CD14-positive monocyte (primary cell): ENCODE results near the gene NEK6. TPM values are rescaled to one million over a fixed set of nuclear protein-coding genes. Genes with fewer than 3 reads are reported as not detected.
A peak's percentile ranks its signal among the peaks of the same experiment; 100 is the strongest.
"Not testable (repeated sequence)": the region's sequence is repeated elsewhere in the genome, so short reads cannot be mapped to it uniquely, and the experiment has no call there.

Experiments
- DNase-seq, 3 donors: peaks; one replicate each; pipeline ENCODE4 v3.0.0-alpha.2; 2011 to 2022
- H2AFZ ChIP-seq: 2 replicates; pipeline ENCODE4 v1.6.0; 2012; ENCODE audit warnings: mild to moderate bottlenecking, low read depth, low read length, inconsistent platforms; ENCODE audit not compliant: insufficient read depth, poor library complexity, severe bottlenecking
- H3K27ac ChIP-seq, 2 donors: 1 replicate in 1 of 2; 2 replicates in 1 of 2; pipeline ENCODE4 v1.5.1; 2012 to 2013; ENCODE audit warnings: low read length in 2 of 2, control low read depth in 1 of 2, inconsistent platforms in 1 of 2, low read depth in 1 of 2, mild to moderate bottlenecking in 1 of 2
- H3K27me3 ChIP-seq, 2 donors: one replicate each; pipeline versions ENCODE4 v1.6.0 to v1.6.1; 2011 to 2013; ENCODE audit warnings: low read length in 2 of 2; ENCODE audit not compliant: control insufficient read depth in 2 of 2, insufficient read depth in 2 of 2
- H3K36me3 ChIP-seq, 2 donors: replicated peaks in 1 of 2; 1 replicate in 1 of 2; 2 replicates in 1 of 2; pipeline versions ENCODE4 v1.5.1 to v1.6.1; 2012 to 2013; ENCODE audit warnings: low read length in 2 of 2, control low read depth in 1 of 2, inconsistent platforms in 1 of 2, mild to moderate bottlenecking in 1 of 2; ENCODE audit not compliant: insufficient read depth in 2 of 2, control insufficient read depth in 1 of 2
- H3K4me1 ChIP-seq, 2 donors: 1 replicate in 1 of 2; 2 replicates in 1 of 2; pipeline versions ENCODE4 v1.5.1 to v1.6.1; 2012 to 2013; ENCODE audit warnings: low read length in 2 of 2, control low read depth in 1 of 2, inconsistent platforms in 1 of 2, mild to moderate bottlenecking in 1 of 2, moderate library complexity in 1 of 2; ENCODE audit not compliant: insufficient read depth in 2 of 2, control insufficient read depth in 1 of 2
- H3K4me2 ChIP-seq: replicated peaks from 2 replicates; pipeline ENCODE3; 2012; ENCODE audit warnings: low read length, moderate library complexity, mild to moderate bottlenecking; ENCODE audit not compliant: poor library complexity, severe bottlenecking; ENCODE audit errors: extremely low read depth
- H3K4me3 ChIP-seq, 3 experiments: fragments of 200-600 bp in 1 of 3; sonication (generic) in 1 of 3; replicated peaks in 1 of 3; 1 replicate in 2 of 3; 2 replicates in 1 of 3; pipeline ENCODE4 v1.5.1; 2011 to 2013; ENCODE audit warnings: low read length in 3 of 3, mild to moderate bottlenecking in 3 of 3, control low read depth in 2 of 3, low read depth in 2 of 3, inconsistent platforms in 1 of 3, moderate library complexity in 1 of 3
- H3K79me2 ChIP-seq: 2 replicates; pipeline ENCODE4 v1.6.0; 2012; ENCODE audit warnings: mild to moderate bottlenecking, control low read depth, inconsistent platforms, low read length, moderate library complexity; ENCODE audit not compliant: insufficient read depth
- H3K9ac ChIP-seq: 2 replicates; pipeline ENCODE4 v1.6.0; 2017; ENCODE audit warnings: low read length, mild to moderate bottlenecking; ENCODE audit not compliant: insufficient read depth, poor library complexity, severe bottlenecking
- H3K9me3 ChIP-seq, 2 donors: replicated peaks in 1 of 2; 1 replicate in 1 of 2; 2 replicates in 1 of 2; pipeline versions ENCODE4 v1.5.1 to v1.6.1; 2012 to 2013; ENCODE audit warnings: low read length in 2 of 2, control low read depth in 1 of 2; ENCODE audit not compliant: control insufficient read depth in 1 of 2, insufficient read depth in 1 of 2
- H4K20me1 ChIP-seq: 2 replicates; pipeline ENCODE4 v1.6.0; 2012; ENCODE audit warnings: mild to moderate bottlenecking, low read length, control low read depth, moderate library complexity; ENCODE audit not compliant: insufficient read depth
- H3K27ac Mint-ChIP-seq, 7 donors: one replicate each; pipeline ENCODE4 v1.8.0; 2020; ENCODE audit warnings: mild to moderate bottlenecking in 7 of 7, mixed read lengths in 7 of 7, moderate library complexity in 6 of 7, inconsistent platforms in 2 of 7
- H3K27me3 Mint-ChIP-seq, 3 donors: one replicate each; pipeline ENCODE4 v1.8.0; 2021 to 2022; ENCODE audit warnings: low read depth in 3 of 3, mild to moderate bottlenecking in 3 of 3, mixed read lengths in 3 of 3, moderate library complexity in 3 of 3, inconsistent platforms in 1 of 3
- H3K36me3 Mint-ChIP-seq, 2 donors: one replicate each; pipeline ENCODE4 v1.8.0; 2020; ENCODE audit warnings: mixed read lengths in 2 of 2, inconsistent platforms in 1 of 2, mild to moderate bottlenecking in 1 of 2
- H3K4me1 Mint-ChIP-seq: one replicate; pipeline ENCODE4 v1.8.0; 2020; ENCODE audit warnings: mild to moderate bottlenecking, mixed read lengths
- H3K4me3 Mint-ChIP-seq, 2 donors: one replicate each; pipeline ENCODE4 v1.8.0; 2020; ENCODE audit warnings: mild to moderate bottlenecking in 2 of 2, mixed read lengths in 2 of 2, moderate library complexity in 1 of 2
- H3K9me3 Mint-ChIP-seq, 7 donors: one replicate each; pipeline ENCODE4 v1.8.0; 2020 to 2022; ENCODE audit warnings: mixed read lengths in 7 of 7, mild to moderate bottlenecking in 6 of 7, moderate library complexity in 6 of 7, inconsistent platforms in 2 of 7
- CTCF ChIP-seq: fragments of 200-600 bp; IDR thresholded peaks from one replicate; pipeline ENCODE4 v1.8.0; 2022; ENCODE audit warnings: antibody characterized with exemption, mild to moderate bottlenecking
- WGBS: methylation state at CpG from one replicate; pipeline ENCODE4 v1.1.5; 2013; ENCODE audit warnings: missing lambda C conversion rate; ENCODE audit not compliant: insufficient coverage; 5-methylcytosine and 5-hydroxymethylcytosine counted together
- intact Hi-C, 2 donors: fragments of 100-400 bp; cut with micrococcal nuclease; formaldehyde crosslinking; loops; one replicate each; pipeline versions ENCODE4 v1.15.0 to v1.15.1; 2023
- polyA plus RNA-seq, 3 donors: library from polyadenylated mRNA; depleted of rRNA in 1 of 3; unstranded in 2 of 3; stranded (reverse) in 1 of 3; fragments of 300-500 nt in 2 of 3; fragments of >200 nt in 1 of 3; fragmentation: Illumina TruSeq in 2 of 3; gene quantifications; 1 replicate in 2 of 3; 2 replicates in 1 of 3; pipeline ENCODE4 v1.2.3, GENCODE V29; 2012 to 2021

The NEK6 gene
- polyA plus RNA-seq, 3 donors = 26.1 to 46.0 (median 35.8) TPM

- peaks cover 10% of the 10 kb centered on the region in 2 donors for H3K4me1 ChIP-seq
- TF ChIP-seq CTCF = no peak
- no peak overlapping the region for H2AFZ ChIP-seq
- Mint-ChIP-seq H3K4me1 (peaks cover 21% of the 10 kb centered on the region), H3K36me3 (no peaks in the 10 kb centered on the region), H3K9me3 (peaks cover 0 to 3% (median 0%) of the 10 kb centered on the region in 7 donors), H3K27me3 (peaks cover 0 to 13% (median 3%) of the 10 kb centered on the region in 3 donors), H3K27ac (peak overlapping the region in 1 of 7 donors; percentile 6), H3K4me3 (peak overlapping the region in 1 of 2 donors; percentile 29)
- DNase-seq = no peak
- no peaks in the 10 kb centered on the region for H3K36me3 ChIP-seq
- H4K20me1 ChIP-seq = no peaks in the 10 kb centered on the region
- no peak overlapping the region for H3K9ac ChIP-seq
- no peak overlapping the region for H3K4me2 ChIP-seq
- H3K79me2 ChIP-seq = no peaks in the 10 kb centered on the region
- no peaks in the 10 kb centered on the region for H3K9me3 ChIP-seq
- H3K4me3 ChIP-seq = no peak overlapping the region
- 100% methylated on average over 3 of the region's 4 CpGs for WGBS
- intact Hi-C loops = no loop called here
- no peak overlapping the region for H3K27ac ChIP-seq
- H3K27me3 ChIP-seq = no peaks in the 10 kb centered on the region
These were observed 6.5 kb upstream of the NEK6 start for GRCh38 chr9:124251204-124251603.

GRCh38 chr9:124251605-124252378 is 6.0 kb upstream of the NEK6 start:
- H2AFZ ChIP-seq = no peak overlapping the region
- H3K79me2 ChIP-seq = no peaks in the 10 kb centered on the region
- H3K27ac ChIP-seq = no peak overlapping the region
- H3K4me3 Mint-ChIP-seq = peak overlapping the region in 1 of 2 donors; percentile 39
- H3K4me2 ChIP-seq = no peak overlapping the region
- H3K27me3 ChIP-seq = no peaks in the 10 kb centered on the region
- H3K27ac Mint-ChIP-seq = peak overlapping the region in 1 of 7 donors; percentile 19
- H3K4me3 ChIP-seq = no peak overlapping the region
- peaks cover 0 to 3% (median 0%) of the 10 kb centered on the region in 7 donors for H3K9me3 Mint-ChIP-seq
- no peak for TF ChIP-seq CTCF
- DNase-seq = no peak
- no peaks in the 10 kb centered on the region for H3K36me3 Mint-ChIP-seq
- 92% methylated on average over 12 of the region's 16 CpGs for WGBS
- H3K4me1 Mint-ChIP-seq = peaks cover 25% of the 10 kb centered on the region
- intact Hi-C loops = no loop called here
- no peak overlapping the region for H3K9ac ChIP-seq
- no peaks in the 10 kb centered on the region for H3K9me3 ChIP-seq
- peaks cover 0 to 13% (median 3%) of the 10 kb centered on the region in 3 donors for H3K27me3 Mint-ChIP-seq
- H3K36me3 ChIP-seq = no peaks in the 10 kb centered on the region
- H3K4me1 ChIP-seq = peaks cover 10 to 16% of the 10 kb centered on the region in 2 donors
- H4K20me1 ChIP-seq = no peaks in the 10 kb centered on the region

- H3K27ac ChIP-seq, H3K4me3 ChIP-seq, DNase-seq, intact Hi-C loops, H3K36me3 Mint-ChIP-seq, H2AFZ ChIP-seq, H3K79me2 ChIP-seq, H3K27me3 ChIP-seq, H3K36me3 ChIP-seq, H3K9me3 ChIP-seq, H3K4me2 ChIP-seq, H3K9ac ChIP-seq, H3K27ac Mint-ChIP-seq, H3K4me3 Mint-ChIP-seq, H4K20me1 ChIP-seq, H3K9me3 Mint-ChIP-seq: not testable (repeated sequence)
- peaks cover 33% of the 10 kb centered on the region for H3K4me1 Mint-ChIP-seq
- H3K27me3 Mint-ChIP-seq = peaks cover 0 to 13% (median 3%) of the 10 kb centered on the region in 3 donors
- WGBS = no CpG with 5 or more reads among the region's 8 CpGs
- H3K4me1 ChIP-seq = peaks cover 14 to 24% of the 10 kb centered on the region in 2 donors
These were observed 4.9 kb upstream of the NEK6 start for GRCh38 chr9:124252878-124253277.
